HG03342 (cell line): ENCODE data around the gene CREG1.

ENCODE experiments used
- ATAC-seq: cut with Tn5 transposase; IDR thresholded peaks from one replicate; pipeline ENCODE4 v1.9.1; 2021; ENCODE audit warnings: mild to moderate bottlenecking, moderate library complexity; ENCODE audit not compliant: unreplicated experiment

Gene CREG1

DNA sequence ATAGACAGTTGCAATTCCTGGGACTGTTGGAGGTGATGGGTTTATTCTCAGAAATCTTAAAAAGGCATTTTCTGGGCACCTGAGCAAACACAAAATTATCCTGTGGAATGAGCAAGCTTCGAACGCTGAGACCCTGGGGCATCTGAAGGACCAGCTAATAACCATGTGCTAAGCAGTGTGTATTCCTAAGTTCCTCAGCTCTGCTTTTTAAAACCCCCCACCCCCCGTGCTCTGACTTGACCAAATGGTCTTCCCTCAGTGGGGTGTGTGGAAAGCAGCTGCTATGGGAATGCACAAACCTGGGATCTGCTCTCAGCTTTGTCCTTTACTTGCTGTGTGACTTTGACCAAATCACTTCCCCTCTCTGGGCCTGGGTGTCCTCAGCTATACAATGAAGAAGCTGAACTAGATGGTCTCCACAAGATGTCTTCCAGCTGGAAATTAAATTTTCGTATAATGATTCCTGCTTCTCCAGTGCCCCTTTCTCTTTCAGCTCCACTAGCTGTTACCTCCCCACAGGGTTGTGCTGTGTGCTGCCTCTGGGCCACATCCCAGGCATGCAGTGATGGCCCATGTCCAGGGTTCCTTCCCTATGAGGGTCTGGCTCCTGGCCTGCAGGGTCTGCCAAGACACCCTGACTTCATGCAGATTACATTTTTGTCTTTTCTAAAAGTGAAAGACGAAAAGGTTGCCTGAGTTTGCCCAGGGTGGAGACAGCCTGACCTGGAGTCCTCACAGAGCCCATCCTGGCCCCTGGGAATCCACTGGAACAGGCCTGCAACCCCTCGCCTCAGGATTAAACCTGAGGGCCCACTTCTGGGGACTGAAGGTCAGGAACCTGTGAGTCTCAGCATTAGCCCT lies 20.4 kb downstream of the CREG1 start:
- ATAC-seq, result no peak

DNA sequence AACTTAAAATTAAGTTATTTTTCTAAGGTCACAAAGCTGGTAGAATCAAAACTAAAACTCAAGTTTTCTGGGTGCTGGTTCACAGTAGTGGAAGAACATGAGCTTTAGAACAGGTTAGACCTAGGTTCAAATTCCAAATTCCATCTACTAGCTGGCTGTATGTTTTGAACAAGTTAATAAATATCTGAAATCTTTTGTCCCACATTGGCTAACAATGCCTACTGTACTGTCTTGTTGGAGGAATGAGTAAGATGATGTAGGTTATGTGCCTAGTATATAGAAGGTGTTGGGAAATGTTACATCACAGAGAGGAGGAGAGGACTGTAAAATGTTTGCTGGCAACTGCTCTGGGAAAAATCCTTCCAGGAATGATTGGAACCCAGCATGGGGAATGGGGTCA lies 21.2 kb downstream of the CREG1 start:
- no peak for ATAC-seq

DNA sequence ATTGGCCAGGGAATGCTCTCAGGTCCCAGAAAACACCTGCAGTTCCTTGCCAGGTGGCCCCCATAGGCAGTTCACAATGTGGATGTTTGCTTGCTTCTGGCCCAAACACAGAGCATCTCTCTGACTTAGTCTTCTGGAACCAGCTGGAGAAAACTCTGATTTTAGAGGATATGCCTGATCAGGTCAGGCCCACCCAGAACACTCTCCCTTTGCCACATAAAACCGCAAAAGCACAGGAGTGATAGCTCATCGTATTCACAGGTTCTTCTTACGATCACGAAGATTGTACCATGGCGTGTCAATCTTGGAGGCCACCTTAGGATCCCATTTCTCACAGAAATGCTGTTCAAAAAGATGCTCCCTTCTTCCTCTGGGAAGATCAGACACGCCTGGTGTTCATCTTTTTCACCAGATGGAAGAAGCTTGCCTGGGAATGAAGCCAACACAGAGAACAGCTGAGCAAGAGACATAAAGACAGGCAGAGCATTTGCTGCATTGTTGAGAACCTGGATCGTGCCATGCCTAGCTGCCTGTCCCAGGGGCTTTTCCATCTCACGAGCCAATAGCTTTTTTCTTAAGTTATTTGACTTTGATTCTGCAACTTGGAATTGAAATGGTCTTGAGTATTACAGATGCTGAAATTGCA lies 23.6 kb downstream of the CREG1 start:
- ATAC-seq, result no peak

DNA sequence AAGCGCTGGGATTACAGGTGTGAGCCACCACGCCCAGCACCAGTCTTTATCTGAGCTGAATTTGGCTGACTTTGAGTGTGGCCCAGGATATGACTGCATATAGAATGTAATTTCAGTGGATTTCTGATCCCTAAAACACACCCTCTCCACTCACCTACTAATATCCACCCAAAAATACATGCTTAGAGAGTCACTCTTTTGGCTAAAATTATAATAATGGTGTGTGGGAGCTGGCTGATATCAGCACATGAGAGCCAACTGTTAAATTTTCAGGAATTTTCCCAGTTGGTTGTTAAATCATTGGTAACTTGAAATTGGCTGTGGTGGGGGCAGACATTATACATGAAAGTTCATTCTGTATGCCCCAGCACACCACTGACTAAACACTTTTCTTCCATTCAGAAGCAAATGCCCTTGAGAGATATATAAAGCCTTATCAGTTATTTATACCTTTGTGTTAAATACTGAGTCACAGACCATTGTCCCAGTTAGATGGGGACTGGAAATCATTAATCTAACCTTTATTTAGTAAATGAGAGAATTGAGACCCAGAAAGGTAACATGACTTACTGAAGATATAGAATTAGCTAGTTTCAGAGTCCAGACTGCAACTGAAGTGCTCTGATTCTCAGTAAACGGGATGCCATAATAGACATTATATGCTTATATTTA lies 25.4 kb downstream of the CREG1 start:
- ATAC-seq, result no peak

DNA sequence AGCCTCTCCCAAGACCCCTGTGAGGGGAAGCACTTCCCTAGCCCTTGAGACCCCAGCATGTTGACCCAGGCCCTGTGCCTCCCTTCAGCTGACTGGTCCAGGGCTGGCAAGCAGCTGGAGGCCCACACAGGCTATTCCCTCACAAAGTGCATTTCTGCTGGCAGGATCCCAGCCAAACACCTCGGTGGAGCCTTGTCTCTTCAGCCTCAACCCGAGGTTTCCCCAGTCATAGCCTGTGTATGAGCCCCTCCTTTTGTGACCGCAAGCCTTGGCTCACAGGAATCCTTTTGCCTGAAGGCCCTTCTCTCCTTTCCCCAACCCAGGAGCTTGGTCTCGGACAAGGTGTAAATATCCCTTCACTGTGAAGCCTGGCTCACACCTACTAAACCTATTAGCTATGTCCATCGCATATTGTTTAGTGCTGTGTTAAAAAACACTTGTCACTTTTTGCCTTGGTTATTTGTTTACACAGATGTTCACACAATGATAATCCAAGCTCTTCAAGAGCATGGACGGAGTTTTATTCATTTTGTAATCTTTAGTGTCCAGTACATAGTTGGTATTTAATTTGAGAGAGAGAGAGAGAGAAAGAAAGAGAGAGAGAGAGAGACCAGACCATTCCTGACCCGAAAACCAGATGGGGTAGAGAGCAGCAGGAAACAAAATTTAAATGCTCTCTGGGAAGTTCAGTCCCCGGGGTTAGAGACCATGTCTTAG lies 26.7 kb downstream of the CREG1 start:
- no peak for ATAC-seq

DNA sequence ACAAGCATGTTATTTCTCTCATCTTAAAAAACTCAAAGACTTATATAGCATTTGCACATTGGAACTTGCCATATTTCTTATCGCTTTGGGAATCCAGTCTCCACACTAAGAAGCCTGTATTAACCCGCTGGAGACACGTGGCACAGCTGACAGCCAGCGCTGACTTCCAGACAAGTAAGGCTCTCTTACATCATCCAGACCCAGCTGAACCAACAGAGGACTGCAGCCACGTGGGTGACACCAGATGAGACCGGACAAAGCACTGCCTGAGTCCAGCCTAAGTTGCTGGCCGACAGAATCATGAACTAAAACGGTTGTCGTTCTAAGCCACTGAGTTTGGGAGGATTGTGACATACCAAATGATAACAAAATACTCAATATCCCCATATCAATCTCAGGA lies 28.9 kb downstream of the CREG1 start:
- no peak for ATAC-seq

DNA sequence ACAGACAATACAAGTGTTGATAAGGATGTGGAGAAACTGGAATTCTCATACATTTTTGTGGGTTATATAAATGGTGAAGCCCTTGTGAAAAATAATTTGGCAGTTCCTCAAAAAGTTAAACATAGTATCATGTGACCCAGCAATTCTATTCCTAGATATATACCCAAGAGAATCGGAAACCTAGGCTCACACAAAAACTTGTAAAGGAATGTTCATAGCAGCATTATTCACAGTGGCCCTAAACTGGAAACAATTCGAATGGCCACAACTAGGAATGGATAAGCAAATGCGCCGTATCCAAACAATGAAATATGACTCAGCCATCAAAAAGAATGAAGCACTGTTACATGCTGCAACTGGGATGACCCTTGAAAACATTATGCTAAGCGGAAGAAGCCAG lies 31.3 kb downstream of the CREG1 start:
- no peak for ATAC-seq

DNA sequence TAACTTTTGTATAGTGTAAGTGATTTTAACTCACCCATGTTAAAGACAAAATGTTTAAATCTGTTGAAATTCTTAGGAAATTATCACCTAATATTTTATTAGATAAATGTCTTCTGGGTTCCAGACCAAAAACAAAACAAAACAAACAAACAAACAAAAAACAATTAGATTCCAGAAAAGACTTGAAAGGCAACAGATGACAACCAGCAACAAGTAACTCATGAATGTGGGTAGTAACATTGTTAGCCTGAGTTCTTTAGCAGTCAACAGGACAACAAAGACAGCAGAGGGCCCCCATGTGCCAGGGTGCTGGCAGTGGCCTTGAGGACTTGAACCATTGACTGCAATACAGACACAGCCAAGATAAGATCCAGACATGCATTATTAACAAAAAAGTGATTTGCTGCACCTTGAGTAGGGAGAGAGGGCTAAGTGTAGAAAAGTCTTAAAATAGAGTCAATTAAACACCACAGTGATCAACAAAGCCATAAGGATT lies 32.8 kb downstream of the CREG1 start:
- ATAC-seq, result no peak

DNA sequence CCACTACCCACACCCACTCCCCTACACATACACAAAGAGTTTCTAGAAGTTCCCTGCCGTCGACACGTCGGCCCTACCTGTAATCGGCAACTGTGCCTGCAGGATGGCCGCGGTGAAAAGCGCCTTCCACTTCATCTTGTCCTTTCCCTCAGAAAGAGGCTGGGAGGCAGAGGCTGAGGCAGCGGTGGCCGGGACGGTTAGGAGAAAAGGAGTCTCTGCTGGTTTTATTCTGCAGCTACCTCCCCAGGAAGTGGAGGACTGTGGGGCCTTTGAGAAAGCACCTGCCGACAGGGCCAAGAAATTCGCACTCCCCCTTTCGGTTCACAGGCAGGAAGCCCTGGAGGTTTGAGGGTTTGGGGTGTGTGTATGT lies 35.2 kb downstream of the CREG1 start, which contains the start of gene CD247:
Gene CD247, minus strand, starts transcription at position 199 of the 370 bp plus-strand sequence. Its CDS starts 64 bp downstream, at position 135.
- ATAC-seq, result no peak

DNA sequence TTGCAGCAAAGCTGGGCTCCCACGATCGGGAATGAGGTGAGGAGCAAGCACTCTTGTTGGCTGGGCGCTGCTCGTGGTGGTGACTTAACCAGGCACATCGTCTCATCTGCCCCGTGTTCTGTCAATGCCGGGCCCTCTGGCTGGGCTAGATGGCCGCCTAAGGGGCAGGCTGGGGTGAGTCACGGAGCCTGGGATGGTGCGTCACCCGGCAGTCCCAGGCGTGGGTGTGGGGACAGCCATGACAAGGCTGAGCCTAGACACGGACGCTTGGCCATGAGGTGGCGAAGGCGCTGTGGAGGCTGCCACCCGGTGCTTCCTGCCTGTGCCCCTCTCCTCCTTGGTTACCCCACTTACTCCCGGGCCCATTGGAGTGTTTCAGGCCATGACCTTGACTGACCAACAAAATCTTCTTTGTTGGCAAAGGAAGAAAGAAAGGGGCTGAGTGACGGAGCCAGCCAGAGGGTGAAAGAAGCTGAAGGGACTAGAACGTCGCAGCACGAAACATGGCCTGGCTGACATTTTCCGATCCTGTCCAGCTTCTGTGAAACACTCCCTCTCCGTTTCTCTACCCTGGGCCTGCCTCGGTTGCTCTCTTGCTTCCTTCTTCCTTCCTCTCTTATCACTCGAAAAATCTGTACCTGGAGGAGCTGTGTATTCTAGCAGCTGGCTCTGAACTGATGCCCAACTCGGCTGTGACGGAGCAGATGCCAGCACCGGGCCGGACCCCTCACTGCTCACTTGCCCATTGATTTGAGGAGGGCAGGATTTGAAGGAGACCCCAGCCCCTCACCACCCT lies 35.8 kb downstream of the CREG1 start:
- no peak for ATAC-seq

DNA sequence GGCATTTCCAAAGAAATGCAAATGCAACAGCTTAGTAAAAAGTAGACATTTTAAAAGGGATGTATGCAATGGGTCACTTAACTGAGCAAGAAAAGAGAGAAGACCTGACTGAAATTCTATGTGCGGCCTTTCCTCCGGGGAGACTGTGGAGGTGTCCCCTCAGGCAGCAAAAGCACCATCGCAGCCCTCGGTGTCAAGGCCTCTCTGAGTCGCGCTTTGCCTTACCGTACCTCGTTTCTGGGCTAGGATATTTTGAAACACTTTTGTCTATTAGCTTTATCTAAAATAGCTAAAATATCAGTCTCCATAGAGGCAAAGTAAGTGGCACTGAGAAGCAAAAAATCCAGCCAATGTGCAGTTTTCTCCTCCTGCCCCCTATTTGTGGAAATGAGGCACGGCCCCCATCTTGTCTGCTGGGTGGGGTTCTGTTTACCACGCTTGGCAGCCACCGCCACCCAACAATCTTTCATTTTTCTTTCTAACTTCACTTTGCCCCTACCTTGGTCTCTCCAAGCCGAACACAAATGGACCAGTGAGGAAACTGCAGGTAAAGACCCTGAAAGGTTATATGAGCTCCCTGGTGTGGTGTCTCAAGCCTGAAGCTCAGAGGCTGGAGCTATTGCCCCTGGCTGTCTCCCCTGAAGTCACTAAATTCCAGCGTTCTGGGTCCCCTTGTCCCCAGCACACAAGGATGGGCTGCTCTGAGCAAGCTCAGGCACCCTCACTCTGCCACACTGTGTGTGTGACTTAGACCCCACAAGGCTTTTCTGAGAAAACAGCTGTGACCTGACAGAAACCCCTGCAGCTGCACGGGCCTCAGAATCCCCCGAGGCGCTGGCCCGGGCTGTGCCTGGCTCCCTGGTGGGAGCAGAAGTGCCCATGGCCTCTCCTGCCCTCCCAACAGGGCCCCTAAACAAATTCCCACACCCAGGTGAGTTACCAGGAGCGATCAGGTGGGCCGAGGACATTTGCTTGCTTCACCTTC lies 36.9 kb downstream of the CREG1 start:
- ATAC-seq, result no peak

DNA sequence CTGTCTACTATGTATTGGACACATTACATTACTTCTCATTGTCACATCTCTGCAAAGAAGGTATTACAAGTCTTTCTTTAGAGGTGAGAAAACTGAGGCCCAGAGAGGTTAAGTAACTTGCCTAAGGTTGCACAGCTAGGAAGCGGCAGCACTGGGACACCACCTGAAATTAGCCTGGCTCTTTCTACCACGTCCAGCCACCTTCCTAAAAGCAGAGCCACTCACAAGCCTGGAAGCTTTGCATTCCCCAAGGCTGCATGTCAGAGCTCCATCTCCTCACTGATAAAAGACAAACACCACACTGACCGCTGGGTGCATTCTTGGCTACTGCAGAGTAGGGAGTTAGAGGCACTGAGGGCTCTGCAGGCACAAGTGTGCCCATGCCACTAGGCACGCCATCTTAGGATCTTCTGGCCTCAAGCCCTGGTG lies 37.7 kb downstream of the CREG1 start:
- no peak for ATAC-seq

DNA sequence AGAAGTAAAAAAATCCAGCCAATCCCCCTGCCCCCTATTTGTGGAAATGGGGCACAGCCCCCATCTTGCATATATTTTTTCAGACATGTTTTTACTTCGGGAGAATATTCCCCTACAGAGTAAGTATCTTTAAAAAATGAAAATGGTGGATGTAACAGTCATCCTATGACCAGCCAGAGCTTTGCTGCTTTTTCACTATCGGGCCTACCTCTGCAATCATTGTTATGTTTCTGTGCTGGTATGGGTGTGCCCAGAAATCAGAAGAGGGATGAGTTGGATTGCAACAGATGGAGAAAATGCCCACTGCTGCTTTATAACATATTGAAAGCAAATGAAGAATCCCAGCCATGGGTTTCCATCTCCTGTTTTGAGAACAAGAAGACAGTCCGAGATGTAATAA lies 38.1 kb downstream of the CREG1 start:
- no peak for ATAC-seq

DNA sequence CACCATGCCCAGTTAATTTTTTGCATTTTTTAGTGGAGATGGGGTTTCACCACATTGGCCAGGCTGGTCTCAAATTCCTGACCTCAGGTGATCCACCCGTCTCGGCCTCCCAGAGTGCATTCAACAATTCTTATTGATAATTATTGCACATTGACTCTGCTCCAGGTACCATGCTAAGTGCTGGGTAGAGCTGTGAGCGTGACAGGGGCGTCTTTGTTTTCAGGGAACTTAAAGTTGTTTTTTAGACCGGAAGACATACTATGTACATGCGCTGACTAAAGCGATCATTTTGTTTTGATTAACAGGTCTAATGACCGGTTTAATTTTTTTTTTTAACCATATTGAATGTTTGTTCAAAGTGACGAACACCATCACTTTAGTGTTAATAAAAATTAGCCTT lies 39.3 kb downstream of the CREG1 start:
- no peak for ATAC-seq

DNA sequence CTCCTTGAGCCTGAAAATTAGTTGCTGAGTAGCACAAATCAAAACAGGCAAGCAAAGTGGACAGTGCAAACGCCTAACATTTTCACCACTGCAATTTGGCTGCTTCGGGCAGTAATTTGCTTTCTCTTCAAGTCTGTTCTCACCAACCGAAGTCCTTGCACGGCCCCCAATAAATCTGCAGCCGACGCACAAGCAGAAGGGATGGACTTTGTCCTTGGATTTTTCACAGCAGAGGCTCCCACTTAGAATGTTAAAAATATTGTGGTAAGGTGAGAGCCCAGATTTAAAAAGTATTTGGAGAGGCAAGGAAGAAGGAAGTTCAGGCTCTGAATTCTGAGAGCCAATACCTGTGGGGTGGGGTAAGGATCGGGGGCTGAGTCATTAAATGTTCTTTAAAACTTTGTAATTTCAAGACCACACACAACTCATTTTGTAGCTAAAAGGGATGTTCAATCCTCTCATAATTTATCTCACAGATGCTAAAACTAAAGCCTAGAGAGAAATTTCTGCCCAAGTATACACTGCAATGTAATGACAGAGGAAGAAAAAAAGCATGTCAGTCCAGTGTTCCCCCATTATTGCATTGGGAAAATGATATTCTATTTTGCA lies 41.4 kb downstream of the CREG1 start:
- no peak for ATAC-seq

DNA sequence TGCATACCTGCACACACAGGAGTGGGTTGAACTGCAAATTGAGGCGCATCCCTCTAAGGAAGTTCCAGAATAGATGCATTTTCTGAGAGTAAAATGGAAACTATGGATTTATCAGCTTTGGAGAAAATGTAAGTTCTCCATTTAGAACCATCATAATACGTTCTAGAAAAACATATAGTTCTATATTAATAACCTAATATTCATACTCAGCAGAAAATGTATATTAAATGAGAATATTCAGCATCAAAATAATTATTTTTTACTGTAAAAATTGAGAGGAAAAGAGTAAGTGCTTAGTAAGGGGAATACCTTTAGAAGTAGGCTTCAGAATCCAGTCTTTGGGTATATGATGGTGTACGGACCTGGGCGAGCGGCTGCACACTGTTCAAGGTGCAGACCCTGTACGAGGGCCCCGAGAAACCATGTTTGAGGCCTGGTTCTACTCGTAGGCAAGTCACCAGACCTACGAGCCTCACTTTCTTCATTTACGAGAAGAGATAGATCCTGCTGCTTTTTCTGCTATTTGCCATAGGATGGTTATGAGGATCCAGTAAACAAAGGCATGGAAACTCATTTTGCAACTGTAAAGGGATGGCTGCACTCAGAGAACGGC lies 42.1 kb downstream of the CREG1 start:
- ATAC-seq, result no peak

DNA sequence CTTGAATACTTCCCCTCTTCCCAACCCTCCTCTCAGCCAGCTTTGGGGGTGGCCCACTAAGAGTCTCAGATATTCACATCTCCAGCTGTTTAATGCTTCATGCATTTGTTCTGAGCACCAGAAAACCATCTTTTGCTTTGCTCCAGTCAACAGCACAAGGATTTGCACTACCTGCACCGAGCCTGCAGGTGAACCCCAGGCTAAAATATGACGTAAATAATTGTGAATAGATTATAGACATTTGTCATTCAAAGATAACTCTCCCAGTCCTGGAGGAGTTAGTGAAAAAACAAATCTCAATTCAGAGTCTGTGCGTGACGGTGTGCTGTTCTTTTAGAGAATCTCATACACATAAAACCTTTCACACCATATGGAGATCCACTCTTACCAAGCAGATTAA lies 42.7 kb downstream of the CREG1 start:
- no peak for ATAC-seq

DNA sequence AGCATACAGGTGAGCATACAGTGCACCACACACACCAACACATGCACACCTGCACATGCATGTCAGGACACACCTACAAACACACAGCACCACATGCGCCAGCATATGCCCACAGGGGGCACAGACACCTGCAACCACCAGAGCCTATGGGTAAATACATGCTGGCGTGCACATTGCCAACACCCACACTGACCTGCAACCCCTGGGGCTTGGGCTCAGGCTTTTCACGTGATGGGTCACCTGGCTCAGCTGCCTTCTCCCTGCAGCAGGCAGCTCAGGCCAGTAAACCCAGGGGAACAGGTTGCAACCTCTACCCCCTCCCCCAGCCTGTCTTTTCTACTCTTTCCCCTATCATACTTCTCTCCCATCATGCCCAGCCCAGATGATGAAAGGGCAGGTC lies 43.3 kb downstream of the CREG1 start:
- ATAC-seq, result no peak
